ENCODE results near the gene SOHLH1.

The SOHLH1 gene

DNA sequence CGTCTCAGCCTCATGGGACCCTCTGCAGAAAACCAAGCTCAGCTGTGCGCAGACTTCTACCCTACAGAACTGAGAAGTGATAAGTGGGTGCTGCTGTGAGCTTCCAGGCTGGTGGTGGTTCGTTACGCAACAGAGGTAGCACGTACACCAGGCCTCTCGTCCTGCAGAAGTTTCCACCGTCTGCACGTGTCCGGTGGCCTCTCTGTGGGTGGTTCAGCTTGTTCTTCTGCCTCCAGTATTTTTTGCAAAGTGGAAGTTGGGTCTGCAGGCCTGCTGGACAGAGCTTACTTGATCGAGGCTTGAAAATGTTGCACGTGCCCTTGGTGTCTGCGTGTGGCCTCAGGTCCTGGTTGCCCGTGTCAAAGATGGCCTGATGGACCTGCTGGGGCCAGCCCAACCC lies 30.2 kb upstream of the SOHLH1 start:
- DNase-seq = no peak

DNA sequence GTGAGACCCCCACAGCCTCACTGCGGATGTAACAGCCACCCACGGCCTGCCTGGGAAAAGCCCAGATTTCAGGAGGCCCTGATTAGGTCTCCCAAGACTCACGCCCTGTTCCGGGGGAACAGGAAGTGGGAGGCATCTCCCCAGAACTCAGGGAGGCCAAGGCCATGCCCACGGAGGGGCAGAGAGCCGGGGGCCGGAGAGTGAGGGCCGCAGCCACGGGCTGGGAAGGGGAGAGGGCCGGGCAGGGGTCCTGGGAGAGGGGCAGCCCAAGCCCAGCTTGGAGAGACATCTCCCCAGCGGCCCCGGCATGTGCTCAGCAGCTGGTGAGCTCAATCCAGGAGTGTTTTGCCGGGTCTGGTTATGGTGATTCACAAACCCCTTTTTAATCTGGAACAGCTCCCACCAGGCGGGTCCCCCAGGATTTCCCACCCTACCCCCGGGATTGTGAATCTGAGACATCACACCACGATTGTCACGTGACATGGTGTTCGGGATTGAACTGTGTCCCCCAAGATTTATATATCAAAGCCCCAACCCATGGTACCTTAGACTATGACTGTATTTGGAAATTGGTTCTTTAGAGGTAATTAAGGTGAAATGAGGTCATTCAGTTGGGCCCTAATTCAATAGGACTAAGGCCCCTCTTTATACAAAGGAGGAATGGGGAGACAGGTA lies 29.3 kb upstream of the SOHLH1 start:
- DNase-seq = no peak

DNA sequence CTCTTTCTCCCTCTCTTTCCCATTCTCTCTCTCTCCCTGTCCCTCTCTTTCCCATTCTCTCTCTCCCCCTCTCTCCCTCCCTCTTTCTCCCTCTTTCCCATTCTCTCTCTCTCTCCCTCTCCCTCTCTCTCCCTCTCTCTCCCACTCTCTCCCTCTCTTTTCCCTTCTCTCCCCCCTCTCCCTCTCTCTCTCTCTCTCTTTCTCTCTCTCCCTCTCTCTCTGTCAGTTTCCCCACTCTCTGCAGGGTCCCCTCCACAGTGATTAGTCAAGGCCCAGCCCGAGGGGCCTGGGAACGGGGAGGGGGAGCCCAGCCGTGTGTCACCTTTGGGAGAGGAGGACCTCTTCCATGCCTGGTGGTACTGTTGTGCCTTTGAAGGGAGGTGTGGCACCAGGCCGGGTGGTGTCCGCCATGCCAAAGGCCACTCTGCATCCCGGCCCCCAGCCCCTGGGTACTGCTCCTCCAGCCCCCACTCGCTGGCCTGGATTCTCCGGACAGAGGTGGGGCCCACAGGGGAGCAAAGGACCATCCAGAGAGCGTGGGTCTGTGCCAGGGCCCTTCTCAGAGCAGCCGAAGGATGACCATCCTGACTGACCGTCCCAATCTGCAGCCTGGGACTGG lies 28.1 kb upstream of the SOHLH1 start:
- DNase-seq = no peak

GRCh38 chr9:135726138-135726853 lies 27.0 kb upstream of the SOHLH1 start:
- DNase-seq = no peak

DNA sequence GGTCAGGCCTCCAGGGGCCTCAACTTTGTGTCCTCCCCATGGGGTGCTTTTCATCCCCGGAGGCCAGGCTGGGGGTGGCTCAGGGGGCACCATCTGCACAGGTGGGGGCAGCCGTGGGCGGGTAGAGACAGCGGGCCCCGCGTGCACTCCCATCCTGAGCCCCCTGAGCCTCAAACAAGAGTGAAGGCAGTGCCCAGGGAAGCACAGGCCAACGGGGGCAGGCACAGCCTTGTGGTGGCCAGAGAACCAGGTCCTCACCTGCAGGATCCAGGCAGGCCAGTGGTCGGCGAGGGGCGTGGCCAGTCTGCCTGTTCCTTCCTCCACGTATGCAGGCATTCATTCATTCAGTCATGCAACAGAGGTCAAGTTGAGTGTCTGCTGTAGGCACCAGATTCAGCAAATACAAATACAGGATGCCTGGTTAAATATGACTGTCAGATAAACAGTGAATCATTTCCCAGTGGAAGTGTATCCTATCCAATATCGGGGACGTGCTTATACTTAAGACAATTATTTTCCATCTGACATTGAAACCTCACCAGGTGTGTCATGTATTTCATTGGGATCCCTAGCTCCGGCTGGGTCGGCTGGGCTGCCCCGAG lies 25.0 kb upstream of the SOHLH1 start:
- DNase-seq = no peak

DNA sequence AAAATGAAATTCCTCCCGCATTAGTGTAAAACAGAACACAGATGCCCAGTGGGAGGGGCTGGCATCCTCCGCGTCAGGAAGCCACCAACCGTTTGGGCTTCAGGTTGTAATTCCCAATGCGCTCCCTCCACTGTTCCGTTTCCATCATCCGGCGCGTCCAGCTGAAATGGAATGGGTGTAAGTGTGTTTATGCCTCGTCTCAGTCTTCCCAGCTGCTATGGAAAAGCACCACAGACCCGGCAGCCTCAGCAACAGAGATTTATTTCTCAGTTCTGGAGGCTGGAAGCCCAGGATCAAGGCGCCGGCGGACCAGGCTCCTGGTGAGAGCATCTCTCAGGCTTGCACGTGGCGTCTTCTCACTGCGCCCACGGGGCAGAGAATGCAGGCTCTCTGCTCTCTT lies 23.1 kb upstream of the SOHLH1 start:
- no peak for DNase-seq

- no peak for DNase-seq
These were observed 20.2 kb upstream of the SOHLH1 start for GRCh38 chr9:135719472-135719871.

GRCh38 chr9:135718616-135719015 lies 19.3 kb upstream of the SOHLH1 start:
- no peak for DNase-seq

DNA sequence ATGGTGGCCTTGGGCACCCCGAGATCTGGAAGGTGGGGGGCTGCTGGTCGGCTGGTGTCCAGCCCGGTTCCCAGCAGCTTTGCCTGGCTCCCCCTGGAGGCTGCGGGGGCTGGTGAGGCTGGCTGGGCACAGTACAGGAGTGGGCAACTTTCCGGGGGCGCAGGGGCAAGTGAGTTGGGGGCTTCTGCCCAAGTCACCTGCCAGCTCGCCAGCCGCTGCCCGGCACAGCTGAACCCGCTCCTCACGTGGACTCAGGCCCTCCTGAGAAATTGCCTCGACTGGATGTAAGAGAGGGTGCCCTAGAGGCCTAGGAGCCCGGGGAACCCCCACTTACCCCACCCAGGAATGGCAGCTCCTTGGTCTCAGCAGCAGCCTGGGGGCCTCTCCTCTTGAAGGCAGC lies 18.1 kb upstream of the SOHLH1 start:
- DNase-seq = no peak

- no peak for DNase-seq
These were observed 16.8 kb upstream of the SOHLH1 start for GRCh38 chr9:135716045-135716444.

DNA sequence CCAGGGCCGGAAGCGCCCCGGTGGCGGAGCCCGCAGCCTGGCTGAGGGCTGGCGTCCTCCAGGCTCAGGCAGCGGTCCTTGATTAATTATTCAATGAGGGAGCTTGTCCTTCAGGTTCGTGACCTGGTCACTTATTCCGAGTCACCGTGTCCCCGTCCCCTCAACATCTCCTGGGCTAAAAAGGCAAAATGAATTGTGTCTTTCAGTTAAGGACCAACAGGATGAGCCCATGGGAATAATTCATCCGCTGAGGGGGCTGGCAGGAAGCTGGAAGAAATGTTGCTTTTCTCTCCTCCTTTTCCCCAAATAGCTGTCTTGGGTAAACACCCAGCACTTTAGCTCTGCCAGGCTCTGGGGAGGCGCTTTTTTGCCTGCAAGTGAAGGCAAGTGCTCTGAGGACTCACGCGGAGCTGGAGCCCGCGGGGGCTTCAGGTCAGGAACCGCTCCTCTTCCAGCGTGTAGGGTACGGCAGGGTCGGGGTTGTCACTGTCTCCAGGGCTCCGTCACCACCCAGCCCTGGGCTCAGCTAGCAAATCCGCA lies 15.8 kb upstream of the SOHLH1 start:
- no peak for DNase-seq

- DNase-seq = no peak
These were observed 15.2 kb upstream of the SOHLH1 start for GRCh38 chr9:135714242-135715055.

DNA sequence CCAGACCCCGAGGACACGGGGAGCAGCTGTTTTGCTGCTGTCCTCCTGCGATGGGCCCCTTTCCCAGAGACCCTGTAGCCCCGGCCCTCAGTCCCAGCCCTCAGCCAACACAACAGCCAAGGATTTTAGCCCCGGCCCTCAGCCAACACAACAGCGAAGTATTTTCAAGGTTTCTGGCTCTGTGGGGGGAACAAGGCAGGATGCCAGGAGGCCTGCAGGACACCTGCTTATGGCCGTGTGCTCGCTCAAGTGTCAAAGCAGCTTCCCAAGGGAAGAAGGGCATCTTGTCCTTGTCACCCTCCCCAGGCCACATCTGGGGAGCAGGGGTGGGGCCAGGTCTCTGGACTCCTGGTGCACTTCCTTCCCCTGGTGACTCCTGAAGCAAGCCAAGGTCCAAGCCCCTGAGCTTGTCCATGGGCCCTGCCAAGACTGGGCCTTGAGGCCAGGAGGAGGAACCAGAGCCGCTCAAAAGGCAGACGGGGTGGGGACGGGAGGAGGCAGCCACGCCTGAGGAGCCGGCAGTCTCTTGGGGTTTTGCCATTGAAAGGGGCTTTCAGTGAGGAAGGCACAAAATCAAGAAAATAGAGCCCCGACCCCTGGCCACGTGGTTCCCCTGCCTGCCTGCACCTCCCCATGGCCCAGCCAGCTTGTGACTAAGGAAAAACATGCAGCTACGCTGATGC lies 13.5 kb upstream of the SOHLH1 start:
- DNase-seq = no peak

GRCh38 chr9:135711881-135712280 lies 12.6 kb upstream of the SOHLH1 start:
- DNase-seq = no peak

GRCh38 chr9:135711391-135711790 lies 12.1 kb upstream of the SOHLH1 start:
- DNase-seq = no peak

- DNase-seq = no peak
These were observed 8.9 kb upstream of the SOHLH1 start for GRCh38 chr9:135708164-135708563.

- DNase-seq = no peak
These were observed 8.2 kb upstream of the SOHLH1 start for GRCh38 chr9:135707252-135708138.

DNA sequence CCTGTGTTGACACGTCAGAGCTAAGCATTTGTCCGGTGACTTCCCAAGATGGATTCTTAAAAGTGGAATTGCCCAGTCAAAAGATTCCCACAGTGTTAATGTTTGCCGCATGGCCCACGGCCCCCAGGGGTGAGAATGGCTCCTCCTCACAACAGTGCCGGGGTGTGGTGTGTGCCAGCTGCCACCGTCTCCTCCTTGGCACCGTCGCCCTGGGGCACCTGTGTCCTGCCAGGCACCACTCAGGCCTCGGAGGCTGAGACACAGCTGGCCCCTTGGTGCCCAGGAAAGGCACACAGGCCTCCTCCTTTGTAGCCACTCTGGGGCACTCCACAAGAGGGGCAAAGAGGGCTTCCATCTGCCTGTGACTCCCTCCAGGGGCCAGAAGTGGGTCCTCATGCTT lies 7.0 kb upstream of the SOHLH1 start:
- DNase-seq = no peak

GRCh38 chr9:135705376-135705775 lies 6.1 kb upstream of the SOHLH1 start:
- DNase-seq = no peak

- no peak for DNase-seq
These were observed 5.2 kb upstream of the SOHLH1 start for GRCh38 chr9:135704483-135704882.

DNA sequence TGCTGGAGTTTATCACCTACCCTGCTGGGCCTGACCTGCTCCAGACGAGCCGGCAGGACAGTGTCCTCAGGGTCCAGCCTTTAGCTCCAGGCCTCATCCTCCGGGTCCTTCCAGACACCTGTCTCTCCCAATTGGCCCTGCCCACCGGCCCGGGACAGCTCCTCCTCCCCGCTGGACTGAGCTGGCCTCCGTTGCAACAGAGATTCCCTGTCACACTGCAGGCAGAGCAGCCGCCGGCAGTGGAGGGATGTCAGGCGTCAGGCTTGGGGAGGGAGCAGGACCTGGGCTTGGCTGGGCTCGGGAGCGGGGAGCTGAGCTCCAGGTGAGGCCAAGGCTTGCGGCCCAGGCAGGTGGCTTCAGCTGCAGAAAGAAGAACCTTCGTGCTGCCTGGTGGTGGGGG lies 4.4 kb upstream of the SOHLH1 start:
- no peak for DNase-seq
